B cell (primary cell): Measurements from ENCODE around the gene TMEM94. TPM values are rescaled to one million over a fixed set of nuclear protein-coding genes. Genes with fewer than 3 reads are reported as not detected.
"Not testable (repeated sequence)": the region's sequence is repeated elsewhere in the genome, so short reads cannot be mapped to it uniquely, and the experiment has no call there.

Experiments
- ATAC-seq: fragments of 200-7000 bp; cut with Tn5 transposase; one replicate; pipeline ENCODE4 v1.10.0; 2021; ENCODE audit warnings: low read depth, mild to moderate bottlenecking, moderate number of reproducible peaks, moderate library complexity
- CTCF ChIA-PET: fragments of 350-600 bp; sonication (Branson Sonifier 250); formaldehyde crosslinking; loops from one replicate; lab custom pipeline; 2021; ENCODE audit warnings: antibody characterized with exemption, inconsistent platforms; lab: Charles Lee
- POLR2A ChIA-PET: fragments of 350-600 bp; sonication (Branson Sonifier 250); formaldehyde crosslinking; loops from one replicate; lab custom pipeline; 2021; ENCODE audit warnings: antibody characterized with exemption; lab: Charles Lee
- DNase-seq: peaks from one replicate; pipeline ENCODE4 v3.0.0; 2013
- H2AFZ ChIP-seq: 2 replicates; pipeline ENCODE4 v1.6.1; 2012; ENCODE audit warnings: mild to moderate bottlenecking, low read depth, low read length; ENCODE audit not compliant: insufficient read depth, poor library complexity, severe bottlenecking
- H3K27ac ChIP-seq, 2 donors: 1 replicate in 1 of 2; 2 replicates in 1 of 2; pipeline ENCODE4 v1.5.1; 2012 to 2013; ENCODE audit warnings: low read length in 2 of 2, mild to moderate bottlenecking in 2 of 2, moderate library complexity in 1 of 2
- H3K27me3 ChIP-seq, 4 experiments: fragments of 200-600 bp in 1 of 4; sonication (generic) in 1 of 4; replicated peaks in 1 of 4; 1 replicate in 2 of 4; 2 replicates in 2 of 4; pipeline versions ENCODE4 v1.6.1 to v1.7.0; 2013 to 2016; ENCODE audit warnings: low read length in 3 of 4, mild to moderate bottlenecking in 2 of 4, mixed read lengths in 1 of 4, moderate library complexity in 1 of 4; ENCODE audit not compliant: insufficient read depth in 4 of 4, control insufficient read depth in 3 of 4; ENCODE audit errors: control extremely low read depth in 1 of 4
- H3K36me3 ChIP-seq, 2 experiments: replicated peaks in 1 of 2; 1 replicate in 1 of 2; 2 replicates in 1 of 2; pipeline versions ENCODE4 v1.6.1 to v1.7.1; 2013; ENCODE audit warnings: low read length in 1 of 2; ENCODE audit not compliant: insufficient read depth in 2 of 2, control insufficient read depth in 1 of 2; ENCODE audit errors: control extremely low read depth in 1 of 2, extremely low read depth in 1 of 2
- H3K4me1 ChIP-seq, 2 donors: fragments of 200-600 bp in 1 of 2; sonication (generic) in 1 of 2; 1 replicate in 1 of 2; 2 replicates in 1 of 2; pipeline versions ENCODE4 v1.5.1 to v1.6.1; 2013 to 2017; ENCODE audit warnings: low read length in 2 of 2; ENCODE audit not compliant: control insufficient read depth in 2 of 2, insufficient read depth in 2 of 2
- H3K4me2 ChIP-seq: replicated peaks from 2 replicates; pipeline ENCODE3; 2012; ENCODE audit warnings: mild to moderate bottlenecking, low read depth, low read length; ENCODE audit not compliant: poor library complexity, severe bottlenecking
- H3K4me3 ChIP-seq, 5 experiments: fragments of 200-600 bp in 1 of 5; sonication (generic) in 1 of 5; 1 replicate in 3 of 5; 2 replicates in 2 of 5; pipeline versions ENCODE4 v1.5.1 to v1.7.0; 2011 to 2016; ENCODE audit warnings: low read length in 4 of 5, mild to moderate bottlenecking in 4 of 5, low read depth in 2 of 5, control low read depth in 1 of 5, moderate library complexity in 1 of 5; ENCODE audit not compliant: insufficient read depth in 1 of 5; ENCODE audit errors: control extremely low read depth in 1 of 5, extremely low read depth in 1 of 5
- H3K79me2 ChIP-seq: fragments of 200-600 bp; sonication (generic); one replicate; pipeline ENCODE4 v1.6.0; 2016; ENCODE audit warnings: low read length; ENCODE audit not compliant: control insufficient read depth, insufficient read depth
- H3K9ac ChIP-seq: fragments of 200-600 bp; sonication (generic); 2 replicates; pipeline ENCODE4 v1.6.1; 2017; ENCODE audit warnings: mild to moderate bottlenecking, low read length, moderate library complexity
- H3K9me3 ChIP-seq, 3 donors: one replicate each; pipeline versions ENCODE4 v1.6.1 to v1.7.1; 2013; ENCODE audit warnings: low read length in 2 of 3; ENCODE audit not compliant: control insufficient read depth in 2 of 3, insufficient read depth in 1 of 3; ENCODE audit errors: control extremely low read depth in 1 of 3
- H4K20me1 ChIP-seq: 2 replicates; pipeline ENCODE4 v1.6.0; 2012; ENCODE audit warnings: mild to moderate bottlenecking, low read length; ENCODE audit not compliant: insufficient read depth, control insufficient read depth, poor library complexity, severe bottlenecking
- H3K27ac Mint-ChIP-seq: one replicate; pipeline ENCODE4 v1.8.0; 2021; ENCODE audit warnings: mixed read lengths
- H3K27me3 Mint-ChIP-seq: one replicate; pipeline ENCODE4 v1.8.0; 2021; ENCODE audit warnings: mixed read lengths
- H3K4me1 Mint-ChIP-seq: one replicate; pipeline ENCODE4 v1.8.0; 2021; ENCODE audit warnings: mixed read lengths
- H3K4me3 Mint-ChIP-seq: one replicate; pipeline ENCODE4 v1.8.0; 2021; ENCODE audit warnings: mixed read lengths
- H3K9me3 Mint-ChIP-seq: one replicate; pipeline ENCODE4 v1.8.0; 2022; ENCODE audit warnings: mixed read lengths; ENCODE audit not compliant: insufficient read depth
- EZH2 ChIP-seq: IDR thresholded peaks from 2 replicates; pipeline ENCODE4 v1.6.1; 2012; ENCODE audit warnings: borderline replicate concordance, low read depth, mild to moderate bottlenecking, moderate library complexity, low read length; ENCODE audit not compliant: insufficient read depth, poor library complexity, severe bottlenecking
- WGBS: methylation state at CpG from one replicate; pipeline ENCODE4 v1.1.5; 2013; ENCODE audit warnings: missing lambda C conversion rate; ENCODE audit not compliant: insufficient coverage; 5-methylcytosine and 5-hydroxymethylcytosine counted together
- intact Hi-C: fragments of 100-400 bp; cut with micrococcal nuclease; formaldehyde crosslinking; loops from one replicate; pipeline ENCODE4 v1.10.0; 2022
- polyA plus RNA-seq: library from polyadenylated mRNA; depleted of rRNA; stranded (reverse); fragments of >200 nt; gene quantifications from 2 replicates; pipeline ENCODE4 v1.2.3, GENCODE V29; 2012
- total RNA-seq, 2 donors: library from RNA; stranded (reverse); fragments of 120-200 nt in 1 of 2; gene quantifications; 1 replicate in 1 of 2; 2 replicates in 1 of 2; pipeline versions ENCODE4 v1.2.3 to v1.2.4, GENCODE V29; 2013 to 2022
- TF ChIP-seq, protein P1 (sequence below): fragments of 200-600 bp; IDR thresholded peaks from one replicate; pipeline ENCODE4 v1.8.0; 2022; ENCODE audit warnings: antibody characterized with exemption, mild to moderate bottlenecking

Gene TMEM94
- total and polyA plus RNA-seq, 2 donors (not counting 1 experiment from before 2014, with no cell fraction given): 139 to 158 TPM

DNA sequence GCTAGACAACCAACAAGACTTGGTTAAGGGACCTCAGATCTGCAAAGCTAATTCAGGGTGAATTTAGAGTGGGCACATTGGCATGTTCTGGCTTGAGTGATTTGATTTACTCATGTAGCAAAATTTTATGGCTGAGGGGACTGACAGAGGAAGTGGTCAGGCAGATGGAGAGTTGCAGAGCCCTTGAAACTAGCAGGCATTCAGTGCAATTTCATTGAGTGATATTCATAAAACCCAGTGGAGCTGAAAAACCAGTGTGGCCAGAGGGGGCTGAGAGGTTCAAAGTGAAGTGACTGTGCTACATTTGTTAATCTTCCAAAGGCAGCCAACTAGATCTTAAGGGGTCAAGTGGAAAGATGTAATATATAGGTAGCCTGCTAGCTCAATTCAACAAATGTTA lies 2.2 kb upstream of the TMEM94 start:
- no peak overlapping the region for H3K27ac Mint-ChIP-seq

DNA sequence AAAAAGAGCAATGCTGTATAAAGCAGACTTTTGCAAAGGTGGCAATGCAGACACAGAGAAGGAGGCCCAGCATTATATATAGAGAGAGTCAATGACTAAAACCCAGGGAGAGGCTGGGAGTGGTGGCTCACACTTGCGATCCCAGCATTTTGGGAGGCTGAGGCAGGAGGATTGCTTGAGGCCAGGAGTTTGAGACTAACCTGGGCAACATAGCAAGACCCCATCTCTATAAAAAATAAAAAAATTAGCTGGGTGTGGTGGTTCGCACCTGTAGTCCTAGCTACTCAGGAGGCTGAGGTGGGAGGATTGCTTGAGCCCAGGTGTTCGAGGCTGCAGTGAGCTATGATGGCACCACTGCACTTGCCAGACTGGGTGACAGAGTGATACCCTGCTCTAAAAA lies 1.8 kb upstream of the TMEM94 start:
- H3K27ac Mint-ChIP-seq: not testable (repeated sequence)
- WGBS: no CpG with 5 or more reads among the region's 3 CpGs

More for the DNA sequence above, 2.2 kb upstream of the TMEM94 start:
- ChIA-PET POLR2A (no interaction called here), CTCF (interaction anchor here (1.3 to 1.5 kb wide), 2 partner anchors 10 to 294 kb away, joined by 5 read pairs; no protein-coding TSS in a partner anchor)
- no peak overlapping the region for H3K4me3 Mint-ChIP-seq
- H3K9ac ChIP-seq: no peak overlapping the region
- H2AFZ ChIP-seq: no peak overlapping the region
- H3K79me2 ChIP-seq: peaks cover 22% of the 10 kb centered on the region
- no peak for TF ChIP-seq EZH2
- TF ChIP-seq, protein P1, sequence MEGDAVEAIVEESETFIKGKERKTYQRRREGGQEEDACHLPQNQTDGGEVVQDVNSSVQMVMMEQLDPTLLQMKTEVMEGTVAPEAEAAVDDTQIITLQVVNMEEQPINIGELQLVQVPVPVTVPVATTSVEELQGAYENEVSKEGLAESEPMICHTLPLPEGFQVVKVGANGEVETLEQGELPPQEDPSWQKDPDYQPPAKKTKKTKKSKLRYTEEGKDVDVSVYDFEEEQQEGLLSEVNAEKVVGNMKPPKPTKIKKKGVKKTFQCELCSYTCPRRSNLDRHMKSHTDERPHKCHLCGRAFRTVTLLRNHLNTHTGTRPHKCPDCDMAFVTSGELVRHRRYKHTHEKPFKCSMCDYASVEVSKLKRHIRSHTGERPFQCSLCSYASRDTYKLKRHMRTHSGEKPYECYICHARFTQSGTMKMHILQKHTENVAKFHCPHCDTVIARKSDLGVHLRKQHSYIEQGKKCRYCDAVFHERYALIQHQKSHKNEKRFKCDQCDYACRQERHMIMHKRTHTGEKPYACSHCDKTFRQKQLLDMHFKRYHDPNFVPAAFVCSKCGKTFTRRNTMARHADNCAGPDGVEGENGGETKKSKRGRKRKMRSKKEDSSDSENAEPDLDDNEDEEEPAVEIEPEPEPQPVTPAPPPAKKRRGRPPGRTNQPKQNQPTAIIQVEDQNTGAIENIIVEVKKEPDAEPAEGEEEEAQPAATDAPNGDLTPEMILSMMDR: no peak
- no peaks in the 10 kb centered on the region for H3K27me3 Mint-ChIP-seq
- no peak overlapping the region for H3K4me2 ChIP-seq
- no peaks in the 10 kb centered on the region for H3K27me3 ChIP-seq
- H3K4me1 Mint-ChIP-seq: peaks cover 34% of the 10 kb centered on the region
- no peaks in the 10 kb centered on the region for H4K20me1 ChIP-seq
- H3K4me1 ChIP-seq: peaks cover 14 to 16% of the 10 kb centered on the region in 2 donors
- H3K4me3 ChIP-seq: no peak overlapping the region
- H3K9me3 ChIP-seq: no peaks in the 10 kb centered on the region
- intact Hi-C loops: no loop called here
- H3K9me3 Mint-ChIP-seq: no peaks in the 10 kb centered on the region
- H3K27ac ChIP-seq: no peak overlapping the region
- DNase-seq (no peak), ATAC-seq (no peak)
- H3K36me3 ChIP-seq: no peaks in the 10 kb centered on the region

More for the DNA sequence above, 1.8 kb upstream of the TMEM94 start:
- H4K20me1 ChIP-seq, H3K9ac ChIP-seq, POLR2A ChIA-PET, H3K27me3 ChIP-seq, H2AFZ ChIP-seq, intact Hi-C loops, DNase-seq, H3K9me3 Mint-ChIP-seq, H3K27ac ChIP-seq, ATAC-seq, H3K9me3 ChIP-seq, H3K36me3 ChIP-seq, H3K4me3 ChIP-seq, H3K27me3 Mint-ChIP-seq, H3K4me2 ChIP-seq: not testable (repeated sequence)
- CTCF ChIA-PET: interaction anchor here (0.6 to 1.5 kb wide), 3 partner anchors 9 to 294 kb away, joined by 4 to 5 read pairs (median 5); no protein-coding TSS in a partner anchor
- peaks cover 36% of the 10 kb centered on the region for H3K4me1 Mint-ChIP-seq
- H3K4me3 Mint-ChIP-seq: peak overlapping the region; percentile 14
- H3K4me1 ChIP-seq: peaks cover 14 to 16% of the 10 kb centered on the region in 2 donors
- H3K79me2 ChIP-seq: peaks cover 24% of the 10 kb centered on the region
